Progenitor cell of endocrine pancreas (in vitro differentiated cells): Measurements from ENCODE around the gene TMEM231. TPM values are rescaled to one million over a fixed set of nuclear protein-coding genes. Genes with fewer than 3 reads are reported as not detected.
A peak's percentile ranks its signal among the peaks of the same experiment; 100 is the strongest.

Source experiments
- DNase-seq: peaks from one replicate; pipeline ENCODE4 v3.0.0; 2021; ENCODE audit warnings: low spot score; ENCODE audit not compliant: unreplicated experiment
- H3K27ac Mint-ChIP-seq: 2 replicates; pipeline ENCODE4 v1.8.0; 2021; ENCODE audit warnings: mild to moderate bottlenecking, moderate library complexity, mixed read lengths
- H3K27me3 Mint-ChIP-seq: 2 replicates; pipeline ENCODE4 v1.8.0; 2021; ENCODE audit warnings: mixed read lengths
- H3K36me3 Mint-ChIP-seq: 2 replicates; pipeline ENCODE4 v1.8.0; 2022; ENCODE audit warnings: mixed read lengths; ENCODE audit not compliant: insufficient read depth
- H3K4me1 Mint-ChIP-seq: 2 replicates; pipeline ENCODE4 v1.8.0; 2021; ENCODE audit warnings: low read depth, mixed read lengths
- H3K4me3 Mint-ChIP-seq: 2 replicates; pipeline ENCODE4 v1.8.0; 2021; ENCODE audit warnings: low read depth, mild to moderate bottlenecking, moderate library complexity, mixed read lengths
- H3K9me3 Mint-ChIP-seq: 2 replicates; pipeline ENCODE4 v1.8.0; 2021; ENCODE audit warnings: low read depth, mixed read lengths
- CTCF ChIP-seq: fragments of 200-600 bp; sonication (generic); IDR thresholded peaks from one replicate; pipeline ENCODE4 v1.5.0; 2021; ENCODE audit warnings: antibody characterized with exemption, mild to moderate bottlenecking; ENCODE audit not compliant: unreplicated experiment
- total RNA-seq: library from RNA; stranded (reverse); gene quantifications from 2 replicates; pipeline ENCODE4 v1.2.1, GENCODE V29; 2021

The TMEM231 gene
- total RNA-seq, 1 donor from 2014 or later, result 10.8 TPM

GRCh38 chr16:75566040-75566757, 10.1 kb upstream of the TMEM231 start, which contains the start of gene GABARAPL2:
GABARAPL2 (plus strand) TSS chr16:75566379; CDS start chr16:75566487, 108 bp downstream.
- no peak for TF ChIP-seq CTCF
- DNase-seq, result peak; percentile 89
- H3K36me3 Mint-ChIP-seq, result peaks cover under 1% of the 10 kb centered on the region
- peak within 1 kb of the TSS; percentile 100 for H3K4me3 Mint-ChIP-seq
- H3K4me1 Mint-ChIP-seq, result peaks cover 14% of the 10 kb centered on the region
- peak within 1 kb of the TSS; percentile 95 for H3K27ac Mint-ChIP-seq
- no peaks in the 10 kb centered on the region for H3K9me3 Mint-ChIP-seq
- peaks cover 14% of the 10 kb centered on the region for H3K27me3 Mint-ChIP-seq

DNA sequence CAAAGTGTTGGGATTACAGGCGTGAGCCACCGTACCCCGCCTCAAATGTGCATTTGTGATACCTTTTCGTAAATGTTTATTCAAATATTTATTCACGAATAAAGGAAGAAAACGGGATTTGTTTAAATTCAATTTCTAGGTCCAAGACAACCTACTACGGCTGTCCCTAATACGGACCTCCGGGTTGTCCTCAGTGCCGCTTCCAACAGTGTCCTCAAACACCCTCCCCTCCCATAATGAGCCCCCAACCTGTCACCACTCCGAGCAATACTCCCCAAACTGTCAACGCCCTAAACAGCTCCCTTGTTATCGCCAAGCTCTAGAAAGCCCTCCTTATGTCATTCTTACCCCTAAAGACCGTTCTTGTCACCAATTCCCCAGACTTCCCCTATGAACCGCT, 9.6 kb upstream of the TMEM231 start:
- peaks cover 14% of the 10 kb centered on the region for H3K4me1 Mint-ChIP-seq
- no peaks in the 10 kb centered on the region for H3K9me3 Mint-ChIP-seq
- no peaks in the 10 kb centered on the region for H3K36me3 Mint-ChIP-seq

GRCh38 chr16:75559564-75560372, 3.7 kb upstream of the TMEM231 start:
- DNase-seq, result no peak
- Mint-ChIP-seq H3K4me3 (no peak overlapping the region), H3K27ac (no peak overlapping the region), H3K9me3 (no peaks in the 10 kb centered on the region), H3K4me1 (peaks cover 3% of the 10 kb centered on the region), H3K27me3 (peaks cover 19% of the 10 kb centered on the region), H3K36me3 (no peaks in the 10 kb centered on the region)
- no peak for TF ChIP-seq CTCF

More for the DNA sequence above, 9.6 kb upstream of the TMEM231 start:
- peak overlapping the region; percentile 95 for H3K27ac Mint-ChIP-seq
- no peak for TF ChIP-seq CTCF
- no peak for DNase-seq
- H3K27me3 Mint-ChIP-seq, result peaks cover 14% of the 10 kb centered on the region
- peak overlapping the region; percentile 100 for H3K4me3 Mint-ChIP-seq

DNA sequence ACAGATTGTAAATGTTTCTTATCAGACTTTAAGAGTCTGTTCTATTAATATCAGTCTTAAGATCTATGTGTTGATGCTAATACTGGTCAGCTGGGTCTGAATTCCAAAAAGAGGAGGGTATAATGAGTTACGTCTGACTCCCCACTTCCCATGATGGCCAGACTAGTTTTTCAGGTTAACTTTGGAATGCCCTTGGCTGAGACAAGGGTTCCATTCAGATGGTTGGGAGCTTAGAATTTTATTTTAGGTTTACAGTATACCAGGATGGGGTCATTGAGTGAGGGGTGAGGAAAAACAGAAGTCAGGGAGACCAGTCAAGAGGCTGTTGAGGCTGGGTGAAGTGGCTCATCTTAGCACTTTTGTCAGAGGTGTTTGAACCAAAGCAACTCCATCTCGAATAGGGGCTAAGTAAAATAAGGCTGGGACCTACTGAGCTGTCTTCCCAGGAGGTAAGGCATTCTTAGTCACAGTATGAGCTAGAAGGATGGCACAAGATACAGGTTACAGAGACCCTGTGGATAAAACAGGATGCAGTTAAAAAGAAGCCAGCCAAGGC, 2.9 kb upstream of the TMEM231 start:
- no peak overlapping the region for H3K27ac Mint-ChIP-seq
- H3K4me3 Mint-ChIP-seq, result no peak overlapping the region
- peaks cover 3% of the 10 kb centered on the region for H3K4me1 Mint-ChIP-seq
- H3K9me3 Mint-ChIP-seq, result no peaks in the 10 kb centered on the region
- no peak for DNase-seq
- peaks cover 15% of the 10 kb centered on the region for H3K27me3 Mint-ChIP-seq
- TF ChIP-seq CTCF, result no peak
- no peaks in the 10 kb centered on the region for H3K36me3 Mint-ChIP-seq

- H3K9me3 Mint-ChIP-seq, result no peaks in the 10 kb centered on the region
- peaks cover 5% of the 10 kb centered on the region for H3K27me3 Mint-ChIP-seq
- H3K36me3 Mint-ChIP-seq, result no peaks in the 10 kb centered on the region
- no peak for DNase-seq
- H3K4me1 Mint-ChIP-seq, result peaks cover 3% of the 10 kb centered on the region
- TF ChIP-seq CTCF, result no peak
- H3K4me3 Mint-ChIP-seq, result peak overlapping the region; percentile 92
- peak overlapping the region; percentile 80 for H3K27ac Mint-ChIP-seq
These were observed 439 bp upstream of the TMEM231 start for GRCh38 chr16:75556431-75556950.
